WTC11 (cell line): ENCODE data around the gene FARSA.

Experiments
- ATF1 ChIP-seq: sonication (generic); formaldehyde crosslinking; IDR thresholded peaks from 2 replicates; pipeline ENCODE4 v1.8.1; 2023; ENCODE audit warnings: mild to moderate bottlenecking, moderate library complexity, missing genetic modification reagents
- CREM ChIP-seq: sonication (generic); formaldehyde crosslinking; IDR thresholded peaks from 2 replicates; pipeline ENCODE4 v1.8.1; 2022; ENCODE audit warnings: mild to moderate bottlenecking, missing genetic modification reagents, moderate library complexity
- ELF4 ChIP-seq: sonication (generic); formaldehyde crosslinking; IDR thresholded peaks from 2 replicates; pipeline ENCODE4 v1.8.1; 2022; ENCODE audit warnings: low read depth, mild to moderate bottlenecking, moderate library complexity, missing genetic modification reagents
- ZBTB21 ChIP-seq: sonication (generic); formaldehyde crosslinking; IDR thresholded peaks from 2 replicates; pipeline ENCODE4 v1.8.1; 2023; ENCODE audit warnings: mild to moderate bottlenecking, missing genetic modification reagents, borderline replicate concordance
- ZNF121 ChIP-seq: sonication (generic); formaldehyde crosslinking; IDR thresholded peaks from 2 replicates; pipeline ENCODE4 v1.8.0; 2023; ENCODE audit warnings: missing genetic modification reagents
- TF ChIP-seq, protein P1 (sequence below): fragments of 200-600 bp; IDR thresholded peaks from 2 replicates; pipeline ENCODE4 v1.8.0; 2022; ENCODE audit warnings: antibody characterized with exemption
- TF ChIP-seq, protein P2 (sequence below): sonication (generic); formaldehyde crosslinking; IDR thresholded peaks from 2 replicates; pipeline ENCODE4 v1.8.1; 2022; ENCODE audit warnings: mild to moderate bottlenecking, missing genetic modification reagents, moderate library complexity, borderline replicate concordance
- TF ChIP-seq, protein P3 (sequence below): sonication (generic); formaldehyde crosslinking; IDR thresholded peaks from 2 replicates; pipeline ENCODE4 v1.8.1; 2022; ENCODE audit warnings: missing genetic modification reagents, borderline replicate concordance
- TF ChIP-seq, protein P4 (sequence below): sonication (generic); formaldehyde crosslinking; IDR thresholded peaks from 2 replicates; pipeline ENCODE4 v1.8.0; 2022; ENCODE audit warnings: mild to moderate bottlenecking, missing genetic modification reagents
- TF ChIP-seq, protein P5 (sequence below): sonication (generic); formaldehyde crosslinking; IDR thresholded peaks from 2 replicates; pipeline ENCODE4 v1.8.0; 2022; ENCODE audit warnings: mild to moderate bottlenecking, missing genetic modification reagents
- TF ChIP-seq, protein P6 (sequence below): sonication (generic); formaldehyde crosslinking; IDR thresholded peaks from 2 replicates; pipeline ENCODE4 v1.8.1; 2023; ENCODE audit warnings: mild to moderate bottlenecking, missing genetic modification reagents
- TF ChIP-seq, protein P7 (sequence below): sonication (generic); formaldehyde crosslinking; conservative IDR thresholded peaks from 2 replicates; pipeline ENCODE4 v1.8.1; 2022; ENCODE audit warnings: mild to moderate bottlenecking, missing genetic modification reagents

DNA sequence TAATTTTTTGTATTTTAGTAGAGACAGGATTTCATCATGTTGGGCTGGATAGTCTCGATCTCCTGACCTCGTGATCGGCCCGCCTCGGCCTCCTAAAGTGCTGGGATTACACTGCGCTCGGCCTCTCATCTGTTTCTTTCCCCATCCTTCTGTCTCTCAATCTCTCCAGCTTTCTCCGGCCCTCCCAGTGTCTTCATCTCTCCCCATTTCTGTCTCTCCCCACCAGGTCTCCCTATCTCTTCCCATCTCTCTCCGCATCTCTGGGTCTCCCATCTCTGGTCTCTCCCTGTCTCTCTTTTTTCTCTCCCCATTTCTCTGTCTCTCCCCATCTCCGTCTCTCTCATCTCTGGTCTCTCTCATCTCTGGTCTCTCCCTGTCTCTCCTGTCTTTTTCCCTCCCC lies 49.6 kb upstream of the FARSA start:
- TF ChIP-seq, protein P1, sequence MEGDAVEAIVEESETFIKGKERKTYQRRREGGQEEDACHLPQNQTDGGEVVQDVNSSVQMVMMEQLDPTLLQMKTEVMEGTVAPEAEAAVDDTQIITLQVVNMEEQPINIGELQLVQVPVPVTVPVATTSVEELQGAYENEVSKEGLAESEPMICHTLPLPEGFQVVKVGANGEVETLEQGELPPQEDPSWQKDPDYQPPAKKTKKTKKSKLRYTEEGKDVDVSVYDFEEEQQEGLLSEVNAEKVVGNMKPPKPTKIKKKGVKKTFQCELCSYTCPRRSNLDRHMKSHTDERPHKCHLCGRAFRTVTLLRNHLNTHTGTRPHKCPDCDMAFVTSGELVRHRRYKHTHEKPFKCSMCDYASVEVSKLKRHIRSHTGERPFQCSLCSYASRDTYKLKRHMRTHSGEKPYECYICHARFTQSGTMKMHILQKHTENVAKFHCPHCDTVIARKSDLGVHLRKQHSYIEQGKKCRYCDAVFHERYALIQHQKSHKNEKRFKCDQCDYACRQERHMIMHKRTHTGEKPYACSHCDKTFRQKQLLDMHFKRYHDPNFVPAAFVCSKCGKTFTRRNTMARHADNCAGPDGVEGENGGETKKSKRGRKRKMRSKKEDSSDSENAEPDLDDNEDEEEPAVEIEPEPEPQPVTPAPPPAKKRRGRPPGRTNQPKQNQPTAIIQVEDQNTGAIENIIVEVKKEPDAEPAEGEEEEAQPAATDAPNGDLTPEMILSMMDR: no peak
- TF ChIP-seq, protein P2, sequence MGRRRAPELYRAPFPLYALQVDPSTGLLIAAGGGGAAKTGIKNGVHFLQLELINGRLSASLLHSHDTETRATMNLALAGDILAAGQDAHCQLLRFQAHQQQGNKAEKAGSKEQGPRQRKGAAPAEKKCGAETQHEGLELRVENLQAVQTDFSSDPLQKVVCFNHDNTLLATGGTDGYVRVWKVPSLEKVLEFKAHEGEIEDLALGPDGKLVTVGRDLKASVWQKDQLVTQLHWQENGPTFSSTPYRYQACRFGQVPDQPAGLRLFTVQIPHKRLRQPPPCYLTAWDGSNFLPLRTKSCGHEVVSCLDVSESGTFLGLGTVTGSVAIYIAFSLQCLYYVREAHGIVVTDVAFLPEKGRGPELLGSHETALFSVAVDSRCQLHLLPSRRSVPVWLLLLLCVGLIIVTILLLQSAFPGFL: no peak
- TF ChIP-seq ELF4 (CRISPR knock-in tag) (no peak), ZBTB21 (CRISPR knock-in tag) (no peak), ZNF121 (CRISPR knock-in tag) (no peak), CREM (CRISPR knock-in tag) (no peak), ATF1 (no peak)
- TF ChIP-seq, protein P3, sequence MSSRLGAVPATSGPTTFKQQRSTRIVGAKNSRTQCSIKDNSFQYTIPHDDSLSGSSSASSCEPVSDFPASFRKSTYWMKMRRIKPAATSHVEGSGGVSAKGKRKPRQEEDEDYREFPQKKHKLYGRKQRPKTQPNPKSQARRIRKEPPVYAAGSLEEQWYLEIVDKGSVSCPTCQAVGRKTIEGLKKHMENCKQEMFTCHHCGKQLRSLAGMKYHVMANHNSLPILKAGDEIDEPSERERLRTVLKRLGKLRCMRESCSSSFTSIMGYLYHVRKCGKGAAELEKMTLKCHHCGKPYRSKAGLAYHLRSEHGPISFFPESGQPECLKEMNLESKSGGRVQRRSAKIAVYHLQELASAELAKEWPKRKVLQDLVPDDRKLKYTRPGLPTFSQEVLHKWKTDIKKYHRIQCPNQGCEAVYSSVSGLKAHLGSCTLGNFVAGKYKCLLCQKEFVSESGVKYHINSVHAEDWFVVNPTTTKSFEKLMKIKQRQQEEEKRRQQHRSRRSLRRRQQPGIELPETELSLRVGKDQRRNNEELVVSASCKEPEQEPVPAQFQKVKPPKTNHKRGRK (CRISPR knock-in tag): 0 out of 2 replicates have a peak, but pooled peaks have one; percentile 60
- TF ChIP-seq, protein P4, sequence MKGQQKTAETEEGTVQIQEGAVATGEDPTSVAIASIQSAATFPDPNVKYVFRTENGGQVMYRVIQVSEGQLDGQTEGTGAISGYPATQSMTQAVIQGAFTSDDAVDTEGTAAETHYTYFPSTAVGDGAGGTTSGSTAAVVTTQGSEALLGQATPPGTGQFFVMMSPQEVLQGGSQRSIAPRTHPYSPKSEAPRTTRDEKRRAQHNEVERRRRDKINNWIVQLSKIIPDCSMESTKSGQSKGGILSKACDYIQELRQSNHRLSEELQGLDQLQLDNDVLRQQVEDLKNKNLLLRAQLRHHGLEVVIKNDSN: no peak
- TF ChIP-seq, protein P5, sequence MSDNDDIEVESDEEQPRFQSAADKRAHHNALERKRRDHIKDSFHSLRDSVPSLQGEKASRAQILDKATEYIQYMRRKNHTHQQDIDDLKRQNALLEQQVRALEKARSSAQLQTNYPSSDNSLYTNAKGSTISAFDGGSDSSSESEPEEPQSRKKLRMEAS: no peak
- TF ChIP-seq, protein P6, sequence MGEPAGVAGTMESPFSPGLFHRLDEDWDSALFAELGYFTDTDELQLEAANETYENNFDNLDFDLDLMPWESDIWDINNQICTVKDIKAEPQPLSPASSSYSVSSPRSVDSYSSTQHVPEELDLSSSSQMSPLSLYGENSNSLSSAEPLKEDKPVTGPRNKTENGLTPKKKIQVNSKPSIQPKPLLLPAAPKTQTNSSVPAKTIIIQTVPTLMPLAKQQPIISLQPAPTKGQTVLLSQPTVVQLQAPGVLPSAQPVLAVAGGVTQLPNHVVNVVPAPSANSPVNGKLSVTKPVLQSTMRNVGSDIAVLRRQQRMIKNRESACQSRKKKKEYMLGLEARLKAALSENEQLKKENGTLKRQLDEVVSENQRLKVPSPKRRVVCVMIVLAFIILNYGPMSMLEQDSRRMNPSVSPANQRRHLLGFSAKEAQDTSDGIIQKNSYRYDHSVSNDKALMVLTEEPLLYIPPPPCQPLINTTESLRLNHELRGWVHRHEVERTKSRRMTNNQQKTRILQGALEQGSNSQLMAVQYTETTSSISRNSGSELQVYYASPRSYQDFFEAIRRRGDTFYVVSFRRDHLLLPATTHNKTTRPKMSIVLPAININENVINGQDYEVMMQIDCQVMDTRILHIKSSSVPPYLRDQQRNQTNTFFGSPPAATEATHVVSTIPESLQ (CRISPR knock-in tag): no peak
- TF ChIP-seq, protein P7, sequence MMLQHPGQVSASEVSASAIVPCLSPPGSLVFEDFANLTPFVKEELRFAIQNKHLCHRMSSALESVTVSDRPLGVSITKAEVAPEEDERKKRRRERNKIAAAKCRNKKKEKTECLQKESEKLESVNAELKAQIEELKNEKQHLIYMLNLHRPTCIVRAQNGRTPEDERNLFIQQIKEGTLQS (CRISPR knock-in tag): no peak
